ENCODE measurements around the gene LURAP1L.
A peak's percentile ranks its signal among the peaks of the same experiment; 100 is the strongest.

Gene LURAP1L

GRCh38 chr9:12809720-12810119, 34.9 kb downstream of the LURAP1L start:
- WGBS (ENCODE audit: extremely low coverage, insufficient coverage, low lambda C conversion rate): no CpG with 5 or more reads among the region's 2 CpGs
- Histone ChIP-seq H3K27ac (ENCODE audit: low read depth, low read length) (no peak overlapping the region), H3K4me3 (ENCODE audit: low read length) (no peak overlapping the region), H3K4me2 (ENCODE audit: low read length) (no peak overlapping the region), H3K56ac (ENCODE audit: low read length) (no peak overlapping the region), H3K79me1 (ENCODE audit: low read length) (no peaks in the 10 kb centered on the region), H3K79me2 (ENCODE audit: control insufficient read depth, insufficient read depth, low read length) (no peaks in the 10 kb centered on the region), H2BK15ac (replicated peaks; ENCODE audit: low read depth) (no peak overlapping the region), H3K4me1 (ENCODE audit: control insufficient read depth, low read depth, low read length) (no peaks in the 10 kb centered on the region), H3K9ac (ENCODE audit: low read length) (no peak overlapping the region), H3K4ac (ENCODE audit: low read depth, low read length) (no peak overlapping the region), H2AK5ac (ENCODE audit: low read length) (no peak overlapping the region), H2BK120ac (ENCODE audit: low read depth, low read length) (no peak overlapping the region), H3K18ac (ENCODE audit: low read length) (no peak overlapping the region), H4K5ac (ENCODE audit: low read length) (no peak overlapping the region), H3K36me3 (ENCODE audit: control insufficient read depth, insufficient read depth, low read length) (no peaks in the 10 kb centered on the region), H3K23ac (ENCODE audit: low read length) (no peak overlapping the region), H3K27me3 (ENCODE audit: insufficient read depth, low read length, poor library complexity) (no peaks in the 10 kb centered on the region), H4K8ac (ENCODE audit: low read depth, low read length) (no peak overlapping the region), H2BK5ac (ENCODE audit: low read length) (no peak overlapping the region)
- no peak for DNase-seq

- Histone ChIP-seq H3K4me1 (ENCODE audit: control insufficient read depth, low read depth, low read length) (no peaks in the 10 kb centered on the region), H2BK5ac (ENCODE audit: low read length) (no peak overlapping the region), H3K27me3 (ENCODE audit: insufficient read depth, low read length, poor library complexity) (no peaks in the 10 kb centered on the region), H3K79me1 (ENCODE audit: low read length) (no peaks in the 10 kb centered on the region), H3K4ac (ENCODE audit: low read depth, low read length) (no peak overlapping the region), H2BK15ac (replicated peaks; ENCODE audit: low read depth) (no peak overlapping the region), H2BK120ac (ENCODE audit: low read depth, low read length) (no peak overlapping the region), H4K8ac (ENCODE audit: low read depth, low read length) (no peak overlapping the region), H4K5ac (ENCODE audit: low read length) (no peak overlapping the region), H3K56ac (ENCODE audit: low read length) (no peak overlapping the region), H3K23ac (ENCODE audit: low read length) (no peak overlapping the region), H3K18ac (ENCODE audit: low read length) (no peak overlapping the region), H3K4me2 (ENCODE audit: low read length) (no peak overlapping the region), H3K79me2 (ENCODE audit: control insufficient read depth, insufficient read depth, low read length) (no peaks in the 10 kb centered on the region), H3K9ac (ENCODE audit: low read length) (no peak overlapping the region), H3K4me3 (ENCODE audit: low read length) (no peak overlapping the region), H2AK5ac (ENCODE audit: low read length) (no peak overlapping the region), H3K27ac (ENCODE audit: low read depth, low read length) (no peak overlapping the region), H3K36me3 (ENCODE audit: control insufficient read depth, insufficient read depth, low read length) (no peaks in the 10 kb centered on the region)
- no CpG with 5 or more reads among the region's 3 CpGs for WGBS (ENCODE audit: extremely low coverage, insufficient coverage, low lambda C conversion rate)
- DNase-seq: no peak
Observed at GRCh38 chr9:12811935-12812334, 37.1 kb downstream of the LURAP1L start.

- no peak overlapping the region for H4K8ac ChIP-seq (ENCODE audit: low read depth, low read length)
- no peaks in the 10 kb centered on the region for H3K36me3 ChIP-seq (ENCODE audit: control insufficient read depth, insufficient read depth, low read length)
- H2AK5ac ChIP-seq (ENCODE audit: low read length): no peak overlapping the region
- no peak overlapping the region for H3K18ac ChIP-seq (ENCODE audit: low read length)
- H3K56ac ChIP-seq (ENCODE audit: low read length): no peak overlapping the region
- H3K27me3 ChIP-seq (ENCODE audit: insufficient read depth, low read length, poor library complexity): no peaks in the 10 kb centered on the region
- no peak overlapping the region for H3K23ac ChIP-seq (ENCODE audit: low read length)
- no peak overlapping the region for H3K9ac ChIP-seq (ENCODE audit: low read length)
- H3K4ac ChIP-seq (ENCODE audit: low read depth, low read length): no peak overlapping the region
- no peaks in the 10 kb centered on the region for H3K79me2 ChIP-seq (ENCODE audit: control insufficient read depth, insufficient read depth, low read length)
- no peak overlapping the region for H3K4me3 ChIP-seq (ENCODE audit: low read length)
- WGBS (ENCODE audit: extremely low coverage, insufficient coverage, low lambda C conversion rate): no CpG with 5 or more reads among the region's 1 CpG
- no peak overlapping the region for H3K27ac ChIP-seq (ENCODE audit: low read depth, low read length)
- H2BK5ac ChIP-seq (ENCODE audit: low read length): no peak overlapping the region
- H2BK120ac ChIP-seq (ENCODE audit: low read depth, low read length): no peak overlapping the region
- no peak overlapping the region for H3K4me2 ChIP-seq (ENCODE audit: low read length)
- H3K79me1 ChIP-seq (ENCODE audit: low read length): no peaks in the 10 kb centered on the region
- no peak overlapping the region for H2BK15ac ChIP-seq (replicated peaks; ENCODE audit: low read depth)
- H3K4me1 ChIP-seq (ENCODE audit: control insufficient read depth, low read depth, low read length): no peaks in the 10 kb centered on the region
- DNase-seq: no peak
- H4K5ac ChIP-seq (ENCODE audit: low read length): no peak overlapping the region
Observed at GRCh38 chr9:12812710-12813109, 37.9 kb downstream of the LURAP1L start.

- Histone ChIP-seq H3K9ac (ENCODE audit: low read length) (no peak overlapping the region), H3K4ac (ENCODE audit: low read depth, low read length) (no peak overlapping the region), H2BK120ac (ENCODE audit: low read depth, low read length) (no peak overlapping the region), H3K79me2 (ENCODE audit: control insufficient read depth, insufficient read depth, low read length) (no peaks in the 10 kb centered on the region), H2BK15ac (replicated peaks; ENCODE audit: low read depth) (no peak overlapping the region), H3K18ac (ENCODE audit: low read length) (no peak overlapping the region), H3K4me1 (ENCODE audit: control insufficient read depth, low read depth, low read length) (no peaks in the 10 kb centered on the region), H3K4me2 (ENCODE audit: low read length) (no peak overlapping the region), H3K4me3 (ENCODE audit: low read length) (no peak overlapping the region), H3K27me3 (ENCODE audit: insufficient read depth, low read length, poor library complexity) (no peaks in the 10 kb centered on the region), H3K79me1 (ENCODE audit: low read length) (no peaks in the 10 kb centered on the region), H4K8ac (ENCODE audit: low read depth, low read length) (no peak overlapping the region), H3K23ac (ENCODE audit: low read length) (no peak overlapping the region), H4K5ac (ENCODE audit: low read length) (no peak overlapping the region), H3K27ac (ENCODE audit: low read depth, low read length) (no peak overlapping the region), H2BK5ac (ENCODE audit: low read length) (no peak overlapping the region), H3K36me3 (ENCODE audit: control insufficient read depth, insufficient read depth, low read length) (no peaks in the 10 kb centered on the region), H2AK5ac (ENCODE audit: low read length) (no peak overlapping the region), H3K56ac (ENCODE audit: low read length) (no peak overlapping the region)
- no peak for DNase-seq
- no CpG with 5 or more reads among the region's 1 CpG for WGBS (ENCODE audit: extremely low coverage, insufficient coverage, low lambda C conversion rate)
Observed at GRCh38 chr9:12813533-12813932, 38.7 kb downstream of the LURAP1L start.

- peak; percentile 15 for DNase-seq
- Histone ChIP-seq H3K56ac (ENCODE audit: low read length) (no peak overlapping the region), H4K8ac (ENCODE audit: low read depth, low read length) (no peak overlapping the region), H2BK15ac (replicated peaks; ENCODE audit: low read depth) (peak overlapping the region; percentile 11), H3K27me3 (ENCODE audit: insufficient read depth, low read length, poor library complexity) (no peaks in the 10 kb centered on the region), H2BK120ac (ENCODE audit: low read depth, low read length) (peak overlapping the region; percentile 28), H3K4me2 (ENCODE audit: low read length) (no peak overlapping the region), H3K79me1 (ENCODE audit: low read length) (no peaks in the 10 kb centered on the region), H3K9ac (ENCODE audit: low read length) (no peak overlapping the region), H2AK5ac (ENCODE audit: low read length) (no peak overlapping the region), H3K36me3 (ENCODE audit: control insufficient read depth, insufficient read depth, low read length) (no peaks in the 10 kb centered on the region), H3K27ac (ENCODE audit: low read depth, low read length) (no peak overlapping the region), H3K18ac (ENCODE audit: low read length) (no peak overlapping the region), H3K23ac (ENCODE audit: low read length) (no peak overlapping the region), H3K79me2 (ENCODE audit: control insufficient read depth, insufficient read depth, low read length) (no peaks in the 10 kb centered on the region), H3K4me1 (ENCODE audit: control insufficient read depth, low read depth, low read length) (no peaks in the 10 kb centered on the region), H3K4me3 (ENCODE audit: low read length) (no peak overlapping the region), H3K4ac (ENCODE audit: low read depth, low read length) (no peak overlapping the region), H2BK5ac (ENCODE audit: low read length) (no peak overlapping the region), H4K5ac (ENCODE audit: low read length) (no peak overlapping the region)
- no CpG with 5 or more reads among the region's 6 CpGs for WGBS (ENCODE audit: extremely low coverage, insufficient coverage, low lambda C conversion rate)
Observed at GRCh38 chr9:12813960-12814876, 39.4 kb downstream of the LURAP1L start.

- no peak overlapping the region for H3K56ac ChIP-seq (ENCODE audit: low read length)
- no peaks in the 10 kb centered on the region for H3K4me1 ChIP-seq (ENCODE audit: control insufficient read depth, low read depth, low read length)
- H2BK5ac ChIP-seq (ENCODE audit: low read length): no peak overlapping the region
- H3K4ac ChIP-seq (ENCODE audit: low read depth, low read length): no peak overlapping the region
- no peaks in the 10 kb centered on the region for H3K79me1 ChIP-seq (ENCODE audit: low read length)
- peak overlapping the region; percentile 11 for H2BK15ac ChIP-seq (replicated peaks; ENCODE audit: low read depth)
- H3K27ac ChIP-seq (ENCODE audit: low read depth, low read length): no peak overlapping the region
- no peaks in the 10 kb centered on the region for H3K36me3 ChIP-seq (ENCODE audit: control insufficient read depth, insufficient read depth, low read length)
- H4K8ac ChIP-seq (ENCODE audit: low read depth, low read length): no peak overlapping the region
- H3K23ac ChIP-seq (ENCODE audit: low read length): no peak overlapping the region
- DNase-seq: no peak
- H2AK5ac ChIP-seq (ENCODE audit: low read length): no peak overlapping the region
- no peaks in the 10 kb centered on the region for H3K79me2 ChIP-seq (ENCODE audit: control insufficient read depth, insufficient read depth, low read length)
- no peak overlapping the region for H3K4me3 ChIP-seq (ENCODE audit: low read length)
- no peak overlapping the region for H3K18ac ChIP-seq (ENCODE audit: low read length)
- H3K27me3 ChIP-seq (ENCODE audit: insufficient read depth, low read length, poor library complexity): no peaks in the 10 kb centered on the region
- H4K5ac ChIP-seq (ENCODE audit: low read length): no peak overlapping the region
- no peak overlapping the region for H3K9ac ChIP-seq (ENCODE audit: low read length)
- H2BK120ac ChIP-seq (ENCODE audit: low read depth, low read length): no peak overlapping the region
- H3K4me2 ChIP-seq (ENCODE audit: low read length): no peak overlapping the region
Observed at GRCh38 chr9:12814877-12815237, 40.0 kb downstream of the LURAP1L start.
